Liver (tissue), 9 donors: ENCODE results near the gene CAVIN1. TPM values are rescaled to one million over a fixed set of nuclear protein-coding genes. Genes with fewer than 3 reads are reported as not detected.

Source experiments
- DNase-seq: peaks from one replicate; pipeline ENCODE4 v3.0.0-alpha.2; 2017; ENCODE audit warnings: low spot score
- H3K27ac ChIP-seq, 2 donors: one replicate each; pipeline ENCODE4 v1.7.0; 2013; ENCODE audit warnings: inconsistent platforms in 2 of 2, low read length in 2 of 2, control low read depth in 1 of 2, low read depth in 1 of 2, mild to moderate bottlenecking in 1 of 2
- H3K27me3 ChIP-seq, 4 donors: one replicate each; pipeline versions ENCODE4 v1.6.1 to v1.7.0; 2013; ENCODE audit warnings: low read length in 3 of 4, inconsistent platforms in 1 of 4, mild to moderate bottlenecking in 1 of 4, moderate library complexity in 1 of 4; ENCODE audit not compliant: control insufficient read depth in 4 of 4, insufficient read depth in 4 of 4
- H3K36me3 ChIP-seq, 4 donors: one replicate each; pipeline versions ENCODE4 v1.6.1 to v1.7.0; 2013; ENCODE audit warnings: low read length in 3 of 4, mild to moderate bottlenecking in 3 of 4, low read depth in 1 of 4, moderate library complexity in 1 of 4; ENCODE audit not compliant: control insufficient read depth in 4 of 4, insufficient read depth in 3 of 4
- H3K4me1 ChIP-seq, 4 donors: one replicate each; pipeline versions ENCODE4 v1.6.1 to v1.7.0; 2013; ENCODE audit warnings: low read length in 3 of 4, mild to moderate bottlenecking in 3 of 4, moderate library complexity in 1 of 4; ENCODE audit not compliant: control insufficient read depth in 4 of 4, insufficient read depth in 4 of 4
- H3K4me3 ChIP-seq, 3 donors: one replicate each; pipeline versions ENCODE4 v1.6.1 to v1.7.0; 2013; ENCODE audit warnings: low read length in 3 of 3, control low read depth in 1 of 3, low read depth in 1 of 3, mild to moderate bottlenecking in 1 of 3
- H3K9ac ChIP-seq, 2 donors: one replicate each; pipeline ENCODE4 v1.7.0; 2013; ENCODE audit warnings: low read length in 2 of 2, mild to moderate bottlenecking in 2 of 2, moderate library complexity in 2 of 2, control low read depth in 1 of 2, low read depth in 1 of 2
- H3K9me3 ChIP-seq, 4 donors: one replicate each; pipeline versions ENCODE4 v1.6.1 to v1.7.0; 2013; ENCODE audit warnings: low read length in 3 of 4; ENCODE audit not compliant: control insufficient read depth in 4 of 4
- ATF3 ChIP-seq: IDR thresholded peaks from 2 replicates; pipeline ENCODE4 v1.6.1; 2016; ENCODE audit warnings: antibody characterized with exemption
- EGR1 ChIP-seq, 2 donors: IDR thresholded peaks; 2 replicates each; pipeline ENCODE4 v1.6.1; 2016 to 2018; ENCODE audit warnings: antibody characterized with exemption in 2 of 2, low read depth in 2 of 2
- FOXA1 ChIP-seq: IDR thresholded peaks from 2 replicates; pipeline ENCODE4 v1.6.1; 2016; ENCODE audit warnings: antibody characterized with exemption
- FOXA2 ChIP-seq: IDR thresholded peaks from 2 replicates; pipeline ENCODE4 v1.6.1; 2016; ENCODE audit warnings: antibody characterized with exemption
- GABPA ChIP-seq, 2 donors: IDR thresholded peaks in 1 of 2; conservative IDR thresholded peaks in 1 of 2; 2 replicates each; pipeline ENCODE4 v1.6.1; 2016; ENCODE audit warnings: antibody characterized with exemption in 2 of 2, mild to moderate bottlenecking in 1 of 2, moderate library complexity in 1 of 2
- HNF4A ChIP-seq, 2 donors: conservative IDR thresholded peaks; 2 replicates each; pipeline ENCODE4 v1.6.1; 2016; ENCODE audit warnings: antibody characterized with exemption in 2 of 2, mild to moderate bottlenecking in 2 of 2
- HNF4G ChIP-seq: IDR thresholded peaks from 2 replicates; pipeline ENCODE4 v1.6.1; 2016; ENCODE audit warnings: antibody characterized with exemption
- JUND ChIP-seq, 2 donors: IDR thresholded peaks; 2 replicates each; pipeline ENCODE4 v1.6.1; 2016; ENCODE audit warnings: antibody characterized with exemption in 2 of 2
- MAX ChIP-seq: IDR thresholded peaks from 2 replicates; pipeline ENCODE4 v1.6.1; 2016; ENCODE audit warnings: antibody characterized with exemption
- NR2F2 ChIP-seq: IDR thresholded peaks from 2 replicates; pipeline ENCODE4 v1.6.1; 2016; ENCODE audit warnings: antibody characterized with exemption
- RAD21 ChIP-seq, 2 donors: IDR thresholded peaks; 2 replicates each; pipeline ENCODE4 v1.6.1; 2016; ENCODE audit warnings: antibody characterized with exemption in 2 of 2, mild to moderate bottlenecking in 2 of 2
- RXRA ChIP-seq, 2 donors: IDR thresholded peaks; 2 replicates each; pipeline ENCODE4 v1.6.1; 2017 to 2018; ENCODE audit warnings: antibody characterized with exemption in 2 of 2, mild to moderate bottlenecking in 1 of 2
- SP1 ChIP-seq: IDR thresholded peaks from 2 replicates; pipeline ENCODE4 v1.6.1; 2018; ENCODE audit warnings: antibody characterized with exemption, mild to moderate bottlenecking
- TAF1 ChIP-seq: conservative IDR thresholded peaks from 2 replicates; pipeline ENCODE4 v1.6.1; 2016; ENCODE audit warnings: antibody characterized with exemption, mild to moderate bottlenecking
- YY1 ChIP-seq: IDR thresholded peaks from 2 replicates; pipeline ENCODE4 v1.6.1; 2016; ENCODE audit warnings: antibody characterized with exemption, mild to moderate bottlenecking
- WGBS: extraction: QIAGEN DNeasy Blood & Tissue Kit; methylation state at CpG from one replicate; pipeline ENCODE4 v1.1.7; 2013; 5-methylcytosine and 5-hydroxymethylcytosine counted together
- polyA plus RNA-seq, 2 donors: library from polyadenylated mRNA; stranded (reverse) in 1 of 2; unstranded in 1 of 2; fragments of 200-250 nt in 1 of 2; fragments of >200 nt in 1 of 2; fragmentation: Nextera tagmentation in 1 of 2; extraction: Ambion mirVana in 1 of 2; gene quantifications; one replicate each; pipeline versions ENCODE4 v1.2.1 to v1.2.3, GENCODE V29; 2013 to 2015
- total RNA-seq, 2 donors: library from RNA; depleted of rRNA; stranded (reverse); fragments of >200 nt; gene quantifications; one replicate each; pipeline ENCODE4 v1.2.3, GENCODE V29; 2014
- TF ChIP-seq, protein P1 (sequence below): IDR thresholded peaks from 2 replicates; pipeline ENCODE4 v1.6.1; 2016; ENCODE audit warnings: antibody characterized with exemption, mild to moderate bottlenecking
- TF ChIP-seq, protein P2 (sequence below): IDR thresholded peaks from 2 replicates; pipeline ENCODE4 v1.6.1; 2016; ENCODE audit warnings: antibody characterized with exemption
- TF ChIP-seq, protein P3 (sequence below): fragments of 150-350 bp; IDR thresholded peaks from 2 replicates; pipeline ENCODE4 v1.5.1; 2017; ENCODE audit warnings: improper control_type of control experiment, low read depth, low read length; ENCODE audit not compliant: missing input control
- donor health status: healthy.
- donor health status: healthy.
- donor health status: healthy.
- donor health status: healthy.
- donor health status: healthy.

The CAVIN1 gene
- total and polyA plus RNA-seq, 4 donors = 6.5 to 27.0 (median 14.4) TPM

GRCh38 chr17:42424991-42425610 is 2.0 kb upstream of the CAVIN1 start:
- Histone ChIP-seq H3K9ac (no peak overlapping the region), H3K36me3 (no peaks in the 10 kb centered on the region), H3K4me1 (peaks cover 5 to 17% (median 11%) of the 10 kb centered on the region in 4 donors), H3K4me3 (no peak overlapping the region), H3K27me3 (peaks cover 0 to 4% (median 0%) of the 10 kb centered on the region in 4 donors), H3K9me3 (no peaks in the 10 kb centered on the region), H3K27ac (no peak overlapping the region)
- WGBS = 91% methylated on average over 4 of the region's 4 CpGs
- no peak for TF ChIP-seq TAF1
- TF ChIP-seq, protein P1, sequence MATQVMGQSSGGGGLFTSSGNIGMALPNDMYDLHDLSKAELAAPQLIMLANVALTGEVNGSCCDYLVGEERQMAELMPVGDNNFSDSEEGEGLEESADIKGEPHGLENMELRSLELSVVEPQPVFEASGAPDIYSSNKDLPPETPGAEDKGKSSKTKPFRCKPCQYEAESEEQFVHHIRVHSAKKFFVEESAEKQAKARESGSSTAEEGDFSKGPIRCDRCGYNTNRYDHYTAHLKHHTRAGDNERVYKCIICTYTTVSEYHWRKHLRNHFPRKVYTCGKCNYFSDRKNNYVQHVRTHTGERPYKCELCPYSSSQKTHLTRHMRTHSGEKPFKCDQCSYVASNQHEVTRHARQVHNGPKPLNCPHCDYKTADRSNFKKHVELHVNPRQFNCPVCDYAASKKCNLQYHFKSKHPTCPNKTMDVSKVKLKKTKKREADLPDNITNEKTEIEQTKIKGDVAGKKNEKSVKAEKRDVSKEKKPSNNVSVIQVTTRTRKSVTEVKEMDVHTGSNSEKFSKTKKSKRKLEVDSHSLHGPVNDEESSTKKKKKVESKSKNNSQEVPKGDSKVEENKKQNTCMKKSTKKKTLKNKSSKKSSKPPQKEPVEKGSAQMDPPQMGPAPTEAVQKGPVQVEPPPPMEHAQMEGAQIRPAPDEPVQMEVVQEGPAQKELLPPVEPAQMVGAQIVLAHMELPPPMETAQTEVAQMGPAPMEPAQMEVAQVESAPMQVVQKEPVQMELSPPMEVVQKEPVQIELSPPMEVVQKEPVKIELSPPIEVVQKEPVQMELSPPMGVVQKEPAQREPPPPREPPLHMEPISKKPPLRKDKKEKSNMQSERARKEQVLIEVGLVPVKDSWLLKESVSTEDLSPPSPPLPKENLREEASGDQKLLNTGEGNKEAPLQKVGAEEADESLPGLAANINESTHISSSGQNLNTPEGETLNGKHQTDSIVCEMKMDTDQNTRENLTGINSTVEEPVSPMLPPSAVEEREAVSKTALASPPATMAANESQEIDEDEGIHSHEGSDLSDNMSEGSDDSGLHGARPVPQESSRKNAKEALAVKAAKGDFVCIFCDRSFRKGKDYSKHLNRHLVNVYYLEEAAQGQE = no peak
- TF ChIP-seq RXRA (IDR thresholded peaks at IDR 0.05) = no peak
- TF ChIP-seq SP1 = no peak
- TF ChIP-seq FOXA2 = no peak
- no peak for TF ChIP-seq ATF3
- no peak for TF ChIP-seq MAX
- TF ChIP-seq YY1 = no peak
- no peak for TF ChIP-seq RAD21 (IDR thresholded peaks at IDR 0.05)
- TF ChIP-seq HNF4G = no peak
- no peak for TF ChIP-seq GABPA (IDR thresholded peaks at IDR 0.05 in 1 of 2, conservative IDR thresholded peaks at IDR 0.05 in 1 of 2)
- TF ChIP-seq, protein P2, sequence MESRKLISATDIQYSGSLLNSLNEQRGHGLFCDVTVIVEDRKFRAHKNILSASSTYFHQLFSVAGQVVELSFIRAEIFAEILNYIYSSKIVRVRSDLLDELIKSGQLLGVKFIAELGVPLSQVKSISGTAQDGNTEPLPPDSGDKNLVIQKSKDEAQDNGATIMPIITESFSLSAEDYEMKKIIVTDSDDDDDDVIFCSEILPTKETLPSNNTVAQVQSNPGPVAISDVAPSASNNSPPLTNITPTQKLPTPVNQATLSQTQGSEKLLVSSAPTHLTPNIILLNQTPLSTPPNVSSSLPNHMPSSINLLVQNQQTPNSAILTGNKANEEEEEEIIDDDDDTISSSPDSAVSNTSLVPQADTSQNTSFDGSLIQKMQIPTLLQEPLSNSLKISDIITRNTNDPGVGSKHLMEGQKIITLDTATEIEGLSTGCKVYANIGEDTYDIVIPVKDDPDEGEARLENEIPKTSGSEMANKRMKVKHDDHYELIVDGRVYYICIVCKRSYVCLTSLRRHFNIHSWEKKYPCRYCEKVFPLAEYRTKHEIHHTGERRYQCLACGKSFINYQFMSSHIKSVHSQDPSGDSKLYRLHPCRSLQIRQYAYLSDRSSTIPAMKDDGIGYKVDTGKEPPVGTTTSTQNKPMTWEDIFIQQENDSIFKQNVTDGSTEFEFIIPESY = no peak
- TF ChIP-seq, protein P3, sequence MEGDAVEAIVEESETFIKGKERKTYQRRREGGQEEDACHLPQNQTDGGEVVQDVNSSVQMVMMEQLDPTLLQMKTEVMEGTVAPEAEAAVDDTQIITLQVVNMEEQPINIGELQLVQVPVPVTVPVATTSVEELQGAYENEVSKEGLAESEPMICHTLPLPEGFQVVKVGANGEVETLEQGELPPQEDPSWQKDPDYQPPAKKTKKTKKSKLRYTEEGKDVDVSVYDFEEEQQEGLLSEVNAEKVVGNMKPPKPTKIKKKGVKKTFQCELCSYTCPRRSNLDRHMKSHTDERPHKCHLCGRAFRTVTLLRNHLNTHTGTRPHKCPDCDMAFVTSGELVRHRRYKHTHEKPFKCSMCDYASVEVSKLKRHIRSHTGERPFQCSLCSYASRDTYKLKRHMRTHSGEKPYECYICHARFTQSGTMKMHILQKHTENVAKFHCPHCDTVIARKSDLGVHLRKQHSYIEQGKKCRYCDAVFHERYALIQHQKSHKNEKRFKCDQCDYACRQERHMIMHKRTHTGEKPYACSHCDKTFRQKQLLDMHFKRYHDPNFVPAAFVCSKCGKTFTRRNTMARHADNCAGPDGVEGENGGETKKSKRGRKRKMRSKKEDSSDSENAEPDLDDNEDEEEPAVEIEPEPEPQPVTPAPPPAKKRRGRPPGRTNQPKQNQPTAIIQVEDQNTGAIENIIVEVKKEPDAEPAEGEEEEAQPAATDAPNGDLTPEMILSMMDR = no peak
- no peak for DNase-seq

DNA sequence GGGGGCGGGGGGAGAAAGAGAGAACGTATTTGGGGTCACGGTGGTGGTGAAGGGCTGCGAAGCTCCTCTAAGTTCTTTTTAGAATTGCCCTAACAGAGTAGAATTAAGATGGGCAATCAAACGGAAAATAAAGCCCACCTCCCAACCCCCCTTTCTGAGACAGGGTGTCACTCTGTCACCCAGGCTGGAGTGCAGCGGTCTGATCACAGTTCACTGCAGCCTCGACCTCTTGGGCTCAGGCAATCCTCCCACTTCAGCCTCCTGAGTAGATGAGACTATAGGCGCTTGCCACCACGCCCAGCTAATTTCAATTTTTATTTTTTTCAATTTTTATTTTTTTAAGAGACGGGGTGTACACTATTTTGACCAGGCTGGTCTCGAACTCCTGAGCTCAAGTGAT is 710 bp upstream of the CAVIN1 start:
- no peak overlapping the region for H3K9ac ChIP-seq
- 83% methylated on average over 11 of the region's 11 CpGs for WGBS
- no peak for DNase-seq
- no peaks in the 10 kb centered on the region for H3K9me3 ChIP-seq
- peaks cover 5 to 15% (median 11%) of the 10 kb centered on the region in 4 donors for H3K4me1 ChIP-seq
- H3K27me3 ChIP-seq = peaks cover 0 to 4% (median 0%) of the 10 kb centered on the region in 4 donors
- peak overlapping the region in 1 of 2 donors; percentile 42 for H3K27ac ChIP-seq
- H3K4me3 ChIP-seq = peak overlapping the region in 1 of 3 donors; percentile 57
- H3K36me3 ChIP-seq = no peaks in the 10 kb centered on the region
- TF ChIP-seq YY1 (no peak), FOXA1 (no peak), MAX (no peak), EGR1 (IDR thresholded peaks at IDR 0.05; ENCODE audit: low read depth in 2 of 2) (no peak), HNF4A (conservative IDR thresholded peaks at IDR 0.05) (no peak), TAF1 (no peak), NR2F2 (no peak), JUND (IDR thresholded peaks at IDR 0.05) (no peak), HNF4G (no peak), FOXA2 (no peak)
- TF ChIP-seq, protein P1 = no peak
- TF ChIP-seq, protein P2 = no peak
